ENCODE results near the gene KLHL21.

Gene KLHL21

DNA sequence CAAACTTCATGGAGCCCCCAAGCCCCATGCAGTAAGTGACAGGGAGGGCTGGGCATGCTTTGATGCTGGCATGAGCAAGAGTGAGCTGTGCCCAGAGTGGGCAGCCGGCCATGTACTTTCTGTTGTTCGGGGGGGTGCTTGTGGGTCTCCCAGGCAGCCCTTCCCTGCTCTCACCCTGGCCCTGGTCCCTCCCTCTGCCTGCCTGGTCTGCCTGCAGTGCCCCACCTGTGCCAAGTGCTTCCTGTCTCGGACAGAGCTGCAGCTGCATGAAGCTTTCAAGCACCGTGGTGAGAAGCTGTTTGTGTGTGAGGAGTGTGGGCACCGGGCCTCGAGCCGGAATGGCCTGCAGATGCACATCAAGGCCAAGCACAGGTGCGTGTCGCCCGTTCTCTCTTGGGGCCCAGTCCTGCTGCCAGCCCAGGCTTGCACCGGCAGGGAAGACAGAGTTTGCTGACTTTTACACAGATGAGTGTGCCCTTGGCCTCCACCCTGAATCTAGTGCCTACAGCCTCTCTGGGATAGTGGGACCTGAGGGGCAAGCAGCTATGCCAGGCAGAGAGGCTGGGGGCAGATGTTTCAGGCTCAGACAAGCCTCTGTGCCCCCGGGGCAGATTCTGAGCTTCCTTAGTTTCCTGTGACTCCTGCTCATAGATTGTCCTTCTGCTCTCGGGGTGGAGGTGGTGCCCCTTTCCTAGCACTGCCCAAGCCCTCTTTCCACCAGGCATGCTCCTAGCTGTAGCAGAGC lies 15.2 kb downstream of the KLHL21 start:
- TF ChIP-seq YY1 (IDR thresholded peaks at IDR 0.05; ENCODE audit: low read depth) (no peak), NFIC (IDR thresholded peaks at IDR 0.05) (no peak), TAF1 (IDR thresholded peaks at IDR 0.05; ENCODE audit: low read depth) (no peak), TCF12 (IDR thresholded peaks at IDR 0.05; ENCODE audit: low read depth) (no peak), RAD21 (IDR thresholded peaks at IDR 0.05; ENCODE audit: low read depth) (no peak), CEBPB (IDR thresholded peaks at IDR 0.05) (no peak), ZBTB7A (IDR thresholded peaks at IDR 0.05; ENCODE audit: low read depth) (no peak), CREB1 (IDR thresholded peaks at IDR 0.05; ENCODE audit: low read depth) (no peak)
- TF ChIP-seq, protein P1, sequence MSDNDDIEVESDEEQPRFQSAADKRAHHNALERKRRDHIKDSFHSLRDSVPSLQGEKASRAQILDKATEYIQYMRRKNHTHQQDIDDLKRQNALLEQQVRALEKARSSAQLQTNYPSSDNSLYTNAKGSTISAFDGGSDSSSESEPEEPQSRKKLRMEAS (IDR thresholded peaks at IDR 0.05) = no peak
- TF ChIP-seq, protein P2, sequence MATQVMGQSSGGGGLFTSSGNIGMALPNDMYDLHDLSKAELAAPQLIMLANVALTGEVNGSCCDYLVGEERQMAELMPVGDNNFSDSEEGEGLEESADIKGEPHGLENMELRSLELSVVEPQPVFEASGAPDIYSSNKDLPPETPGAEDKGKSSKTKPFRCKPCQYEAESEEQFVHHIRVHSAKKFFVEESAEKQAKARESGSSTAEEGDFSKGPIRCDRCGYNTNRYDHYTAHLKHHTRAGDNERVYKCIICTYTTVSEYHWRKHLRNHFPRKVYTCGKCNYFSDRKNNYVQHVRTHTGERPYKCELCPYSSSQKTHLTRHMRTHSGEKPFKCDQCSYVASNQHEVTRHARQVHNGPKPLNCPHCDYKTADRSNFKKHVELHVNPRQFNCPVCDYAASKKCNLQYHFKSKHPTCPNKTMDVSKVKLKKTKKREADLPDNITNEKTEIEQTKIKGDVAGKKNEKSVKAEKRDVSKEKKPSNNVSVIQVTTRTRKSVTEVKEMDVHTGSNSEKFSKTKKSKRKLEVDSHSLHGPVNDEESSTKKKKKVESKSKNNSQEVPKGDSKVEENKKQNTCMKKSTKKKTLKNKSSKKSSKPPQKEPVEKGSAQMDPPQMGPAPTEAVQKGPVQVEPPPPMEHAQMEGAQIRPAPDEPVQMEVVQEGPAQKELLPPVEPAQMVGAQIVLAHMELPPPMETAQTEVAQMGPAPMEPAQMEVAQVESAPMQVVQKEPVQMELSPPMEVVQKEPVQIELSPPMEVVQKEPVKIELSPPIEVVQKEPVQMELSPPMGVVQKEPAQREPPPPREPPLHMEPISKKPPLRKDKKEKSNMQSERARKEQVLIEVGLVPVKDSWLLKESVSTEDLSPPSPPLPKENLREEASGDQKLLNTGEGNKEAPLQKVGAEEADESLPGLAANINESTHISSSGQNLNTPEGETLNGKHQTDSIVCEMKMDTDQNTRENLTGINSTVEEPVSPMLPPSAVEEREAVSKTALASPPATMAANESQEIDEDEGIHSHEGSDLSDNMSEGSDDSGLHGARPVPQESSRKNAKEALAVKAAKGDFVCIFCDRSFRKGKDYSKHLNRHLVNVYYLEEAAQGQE (IDR thresholded peaks at IDR 0.05; ENCODE audit: low read depth) = no peak
- TF ChIP-seq, protein P3, sequence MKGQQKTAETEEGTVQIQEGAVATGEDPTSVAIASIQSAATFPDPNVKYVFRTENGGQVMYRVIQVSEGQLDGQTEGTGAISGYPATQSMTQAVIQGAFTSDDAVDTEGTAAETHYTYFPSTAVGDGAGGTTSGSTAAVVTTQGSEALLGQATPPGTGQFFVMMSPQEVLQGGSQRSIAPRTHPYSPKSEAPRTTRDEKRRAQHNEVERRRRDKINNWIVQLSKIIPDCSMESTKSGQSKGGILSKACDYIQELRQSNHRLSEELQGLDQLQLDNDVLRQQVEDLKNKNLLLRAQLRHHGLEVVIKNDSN (IDR thresholded peaks at IDR 0.05) = no peak

DNA sequence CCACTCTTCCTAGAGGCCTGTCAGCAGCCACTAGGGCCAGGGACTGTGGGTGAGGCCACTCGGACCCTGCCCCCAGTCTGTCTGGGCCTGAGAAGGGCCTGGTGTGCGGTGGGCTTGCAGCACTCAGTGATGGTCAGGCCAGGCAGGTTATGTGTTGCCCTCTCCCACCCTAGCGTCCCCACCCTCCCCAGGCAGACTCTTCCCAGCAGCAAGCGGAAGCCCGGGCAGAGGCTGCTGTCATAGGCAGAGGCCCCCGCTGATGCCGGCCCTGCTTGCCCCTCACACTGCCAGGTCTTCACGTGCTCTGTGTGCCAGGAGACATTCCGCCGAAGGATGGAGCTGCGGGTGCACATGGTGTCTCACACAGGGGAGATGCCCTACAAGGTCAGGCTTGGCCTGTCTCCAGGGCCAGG lies 16.3 kb downstream of the KLHL21 start:
- TF ChIP-seq, protein P3 (IDR thresholded peaks at IDR 0.05) = no peak
- TF ChIP-seq NFIC (IDR thresholded peaks at IDR 0.05) = no peak
- no peak for TF ChIP-seq CREB1 (IDR thresholded peaks at IDR 0.05; ENCODE audit: low read depth)
- TF ChIP-seq EP300 (IDR thresholded peaks at IDR 0.05; ENCODE audit: borderline replicate concordance) = no peak
- TF ChIP-seq CEBPB (IDR thresholded peaks at IDR 0.05) = no peak
- TF ChIP-seq EGR1 (IDR thresholded peaks at IDR 0.05) = no peak
- no peak for TF ChIP-seq TCF12 (IDR thresholded peaks at IDR 0.05; ENCODE audit: low read depth)
- TF ChIP-seq, protein P1 (IDR thresholded peaks at IDR 0.05) = no peak
- TF ChIP-seq YY1 (IDR thresholded peaks at IDR 0.05; ENCODE audit: low read depth) = no peak
- TF ChIP-seq TAF1 (IDR thresholded peaks at IDR 0.05; ENCODE audit: low read depth) = no peak
- TF ChIP-seq RAD21 (IDR thresholded peaks at IDR 0.05; ENCODE audit: low read depth) = no peak
- TF ChIP-seq FOXM1 (IDR thresholded peaks at IDR 0.05; ENCODE audit: borderline replicate concordance, low read depth) = no peak
- TF ChIP-seq, protein P2 (IDR thresholded peaks at IDR 0.05; ENCODE audit: low read depth) = no peak
- no peak for TF ChIP-seq ZBTB7A (IDR thresholded peaks at IDR 0.05; ENCODE audit: low read depth)
- no peak for TF ChIP-seq TEAD4 (IDR thresholded peaks at IDR 0.05)

DNA sequence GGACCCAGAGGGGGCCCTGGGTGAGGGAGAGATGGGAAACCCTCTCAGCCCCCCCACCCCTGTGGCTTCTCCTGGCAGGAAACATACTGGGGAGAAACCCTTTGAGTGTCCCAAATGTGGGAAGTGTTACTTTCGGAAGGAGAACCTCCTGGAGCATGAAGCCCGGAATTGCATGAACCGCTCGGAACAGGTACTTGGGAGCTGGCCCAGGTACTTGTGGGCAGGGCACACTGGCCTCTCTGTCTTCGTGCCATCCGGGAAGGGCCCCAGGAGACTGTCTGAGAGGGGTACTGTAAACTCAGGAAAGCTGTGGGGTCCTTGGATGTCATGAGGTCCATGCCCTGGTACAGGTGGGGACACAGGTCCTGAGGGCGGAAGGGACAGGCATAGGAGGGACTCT lies 16.8 kb downstream of the KLHL21 start:
- TF ChIP-seq YY1 (IDR thresholded peaks at IDR 0.05; ENCODE audit: low read depth) (no peak), EP300 (IDR thresholded peaks at IDR 0.05; ENCODE audit: borderline replicate concordance) (no peak), CEBPB (IDR thresholded peaks at IDR 0.05) (no peak), FOXM1 (IDR thresholded peaks at IDR 0.05; ENCODE audit: borderline replicate concordance, low read depth) (no peak), TEAD4 (IDR thresholded peaks at IDR 0.05) (no peak), TAF1 (IDR thresholded peaks at IDR 0.05; ENCODE audit: low read depth) (no peak), NFIC (IDR thresholded peaks at IDR 0.05) (no peak), ZBTB7A (IDR thresholded peaks at IDR 0.05; ENCODE audit: low read depth) (no peak), RAD21 (IDR thresholded peaks at IDR 0.05; ENCODE audit: low read depth) (no peak)
- TF ChIP-seq, protein P1 (IDR thresholded peaks at IDR 0.05) = no peak
- TF ChIP-seq, protein P3 (IDR thresholded peaks at IDR 0.05) = no peak

DNA sequence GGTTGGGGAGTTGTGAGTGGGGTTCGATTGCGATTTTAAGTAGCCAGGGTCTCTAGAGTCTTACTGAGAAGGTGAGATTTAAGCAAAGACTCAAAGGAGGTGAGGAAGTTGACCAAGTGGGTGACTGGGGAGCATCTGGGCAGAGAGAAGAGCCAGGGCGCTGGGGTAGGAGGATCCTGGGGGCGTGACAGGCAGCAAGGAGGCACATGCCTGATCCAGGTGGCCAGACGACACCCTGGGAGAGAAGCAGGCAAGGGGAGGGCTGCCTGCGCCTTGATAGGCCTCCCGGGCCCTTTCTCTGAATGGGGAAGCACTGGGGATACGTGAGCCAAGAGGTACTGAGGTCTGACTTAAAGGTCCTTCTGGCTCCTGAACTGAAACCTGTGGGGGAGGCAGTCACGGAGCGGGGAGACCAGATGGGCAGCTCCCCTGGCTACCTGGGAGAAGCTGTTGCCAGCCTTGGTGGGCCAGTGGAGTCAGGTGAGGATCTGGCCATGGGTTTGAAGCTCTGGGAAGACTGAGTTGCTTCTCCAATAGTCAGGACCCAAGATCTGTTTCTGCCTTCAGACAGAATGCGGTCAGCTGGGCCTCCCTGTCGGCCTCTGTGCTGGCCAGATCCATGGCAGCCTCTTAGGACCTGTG lies 17.5 kb downstream of the KLHL21 start:
- TF ChIP-seq, protein P3 (IDR thresholded peaks at IDR 0.05) = no peak
- TF ChIP-seq EGR1 (IDR thresholded peaks at IDR 0.05) (no peak), TAF1 (IDR thresholded peaks at IDR 0.05; ENCODE audit: low read depth) (no peak), TCF12 (IDR thresholded peaks at IDR 0.05; ENCODE audit: low read depth) (no peak), YY1 (IDR thresholded peaks at IDR 0.05; ENCODE audit: low read depth) (no peak), EP300 (IDR thresholded peaks at IDR 0.05; ENCODE audit: borderline replicate concordance) (no peak), TEAD4 (IDR thresholded peaks at IDR 0.05) (no peak), RAD21 (IDR thresholded peaks at IDR 0.05; ENCODE audit: low read depth) (no peak), FOXM1 (IDR thresholded peaks at IDR 0.05; ENCODE audit: borderline replicate concordance, low read depth) (no peak)
- TF ChIP-seq, protein P2 (IDR thresholded peaks at IDR 0.05; ENCODE audit: low read depth) = no peak
